Activated CD4-positive, alpha-beta T cell treated with anti-CD3 and anti-CD28 coated beads for 36 hours (primary cell): Measurements from ENCODE around the gene NR3C2. TPM values are rescaled to one million over a fixed set of nuclear protein-coding genes. Genes with fewer than 3 reads are reported as not detected.
"Not testable (repeated sequence)": the region's sequence is repeated elsewhere in the genome, so short reads cannot be mapped to it uniquely, and the experiment has no call there.

Experiments
- ATAC-seq: fragments of 200-7000 bp; cut with Tn5 transposase; one replicate; pipeline ENCODE4 v1.10.0; 2021; ENCODE audit warnings: mild to moderate bottlenecking, moderate library complexity
- CTCF ChIA-PET: fragments of 350-600 bp; sonication (Branson Sonifier 250); formaldehyde crosslinking; loops from one replicate; lab custom pipeline; 2021; ENCODE audit warnings: antibody characterized with exemption; lab: Charles Lee
- POLR2A ChIA-PET: fragments of 350-600 bp; sonication (Branson Sonifier 250); formaldehyde crosslinking; loops from one replicate; lab custom pipeline; 2021; ENCODE audit warnings: antibody characterized with exemption, inconsistent platforms; lab: Charles Lee
- DNase-seq: peaks from one replicate; pipeline ENCODE4 v3.0.0-alpha.2; 2020
- H3K27ac Mint-ChIP-seq: one replicate; pipeline ENCODE4 v1.8.0; 2021; ENCODE audit warnings: mixed read lengths
- H3K27me3 Mint-ChIP-seq: one replicate; pipeline ENCODE4 v1.8.0; 2021; ENCODE audit warnings: mixed read lengths
- H3K36me3 Mint-ChIP-seq: one replicate; pipeline ENCODE4 v1.8.0; 2021; ENCODE audit warnings: low read depth, mixed read lengths
- H3K4me1 Mint-ChIP-seq: one replicate; pipeline ENCODE4 v1.8.0; 2021; ENCODE audit warnings: mixed read lengths
- H3K4me3 Mint-ChIP-seq: one replicate; pipeline ENCODE4 v1.8.0; 2021; ENCODE audit warnings: mild to moderate bottlenecking, moderate library complexity, mixed read lengths
- H3K9me3 Mint-ChIP-seq: one replicate; pipeline ENCODE4 v1.8.0; 2021; ENCODE audit warnings: low read depth, mixed read lengths
- intact Hi-C, 2 experiments: fragments of 100-400 bp; cut with DNase I in 1 of 2; cut with micrococcal nuclease in 1 of 2; formaldehyde crosslinking; loops; one replicate each; pipeline versions ENCODE4 v1.14.2 to v1.15.1; 2022 to 2024; cut with DNase I, micrococcal nuclease
- total RNA-seq, 2 experiments: library from RNA; stranded (reverse); gene quantifications; one replicate each; pipeline ENCODE4 v1.2.3, GENCODE V29; 2021

The NR3C2 gene
- total RNA-seq, 2 experiments from 2014 or later = 3.7 to 5.8 TPM

DNA sequence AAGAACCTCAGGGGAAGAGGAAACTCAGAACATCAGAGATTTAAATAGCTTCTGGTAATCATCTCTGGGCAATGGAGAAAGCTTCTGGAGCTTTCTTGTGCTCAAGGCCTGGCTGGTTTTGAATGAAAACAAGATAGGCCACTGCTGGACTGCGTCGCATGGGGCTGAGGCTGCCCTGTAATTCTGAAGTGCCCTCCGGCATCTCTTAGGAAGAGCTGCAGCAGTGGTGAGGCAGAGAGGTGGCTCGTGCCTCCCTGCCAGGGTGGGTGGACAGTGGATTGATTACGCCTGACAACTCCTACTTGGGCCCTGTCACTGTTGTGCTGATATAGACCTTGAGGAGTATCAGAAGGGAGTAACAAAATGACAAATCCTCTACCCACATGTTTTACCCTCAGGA, 279.7 kb downstream of the NR3C2 start:
- ATAC-seq (no peak), DNase-seq (no peak)
- ChIA-PET CTCF (interaction anchor here (1.1 kb wide), 1 partner anchor 9 kb away, joined by 4 read pairs; no protein-coding TSS in a partner anchor), POLR2A (no interaction called here)
- intact Hi-C loops = no loop called here
- no peaks in the 10 kb centered on the region for H3K27me3 Mint-ChIP-seq
- no peak overlapping the region for H3K27ac Mint-ChIP-seq
- H3K4me3 Mint-ChIP-seq = no peak overlapping the region
- no peaks in the 10 kb centered on the region for H3K4me1 Mint-ChIP-seq
- no peaks in the 10 kb centered on the region for H3K36me3 Mint-ChIP-seq
- no peaks in the 10 kb centered on the region for H3K9me3 Mint-ChIP-seq

DNA sequence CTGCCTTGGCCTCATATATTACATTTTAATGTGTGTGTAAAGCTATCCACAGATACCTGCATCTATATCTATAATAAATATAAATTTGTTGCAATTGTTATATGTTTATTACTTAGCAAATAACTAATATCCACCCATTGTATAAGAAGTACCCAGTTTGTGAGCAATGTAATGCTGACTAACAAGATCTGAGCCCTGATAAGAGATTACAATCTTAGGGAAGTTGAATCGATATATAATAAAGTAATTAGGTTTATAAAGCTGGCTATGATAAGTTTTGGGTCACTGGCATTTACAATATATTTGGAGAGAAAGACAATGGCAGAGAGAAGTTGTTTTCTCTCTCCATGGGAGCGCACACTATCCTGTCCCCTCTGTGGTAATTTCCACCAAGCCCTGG, 280.6 kb downstream of the NR3C2 start:
- no peak for DNase-seq
- Mint-ChIP-seq H3K27me3 (no peaks in the 10 kb centered on the region), H3K9me3 (peaks cover 2% of the 10 kb centered on the region), H3K27ac (no peak overlapping the region), H3K4me1 (no peaks in the 10 kb centered on the region), H3K36me3 (peaks cover 2% of the 10 kb centered on the region), H3K4me3 (no peak overlapping the region)
- intact Hi-C loops = no loop called here
- ChIA-PET CTCF (interaction anchor here (1.1 kb wide), 1 partner anchor 10 kb away, joined by 4 read pairs; no protein-coding TSS in a partner anchor), POLR2A (no interaction called here)
- no peak for ATAC-seq

DNA sequence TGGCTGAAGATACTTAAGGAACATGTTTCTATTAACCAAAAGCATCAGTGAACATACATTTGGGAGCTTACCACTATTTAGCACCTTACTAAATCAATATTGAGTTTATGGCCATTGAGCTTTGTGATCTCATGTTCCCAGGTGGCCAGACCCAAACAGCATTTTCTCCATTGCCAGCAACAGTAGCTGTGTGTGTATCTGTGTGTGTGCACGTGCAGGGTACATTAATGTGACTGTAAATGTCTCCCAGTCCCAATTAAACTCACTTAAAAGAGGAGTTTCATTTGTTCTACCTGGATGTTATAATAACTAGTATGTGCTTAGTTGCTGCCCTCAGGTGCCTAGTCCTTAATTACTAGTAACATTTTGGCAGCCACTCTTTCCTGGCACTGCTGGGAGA, 282.4 kb downstream of the NR3C2 start:
- no peaks in the 10 kb centered on the region for H3K27me3 Mint-ChIP-seq
- DNase-seq = no peak
- intact Hi-C loops = no loop called here
- H3K4me1 Mint-ChIP-seq = no peaks in the 10 kb centered on the region
- no peak overlapping the region for H3K27ac Mint-ChIP-seq
- ChIA-PET POLR2A (no interaction called here), CTCF (interaction anchor here (0.8 kb wide), 1 partner anchor 89 kb away, joined by 3 read pairs; no protein-coding TSS in a partner anchor)
- H3K9me3 Mint-ChIP-seq = peaks cover 2% of the 10 kb centered on the region
- H3K4me3 Mint-ChIP-seq = no peak overlapping the region
- no peak for ATAC-seq
- peaks cover 5% of the 10 kb centered on the region for H3K36me3 Mint-ChIP-seq

DNA sequence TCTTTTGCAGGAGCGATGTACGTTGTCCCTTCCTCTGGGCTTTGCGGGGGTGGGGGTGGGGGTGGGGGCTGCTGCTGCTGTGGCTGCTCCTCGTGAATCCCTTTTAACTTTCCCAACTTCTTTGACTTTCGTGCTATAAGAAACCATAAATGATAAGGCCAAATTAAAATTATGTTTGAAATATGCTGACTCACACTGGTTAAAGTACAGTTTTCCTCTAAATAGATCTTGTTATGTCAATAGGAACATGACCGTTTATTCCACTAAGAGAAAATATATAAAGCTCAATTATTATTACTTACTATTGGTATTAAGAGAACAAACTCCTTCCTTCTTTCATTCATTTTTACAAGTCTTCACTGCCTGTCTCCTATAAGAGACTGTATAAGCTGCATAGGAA, 287.4 kb downstream of the NR3C2 start:
- Mint-ChIP-seq H3K4me1 (no peaks in the 10 kb centered on the region), H3K27ac (no peak overlapping the region), H3K36me3 (peaks cover 14% of the 10 kb centered on the region), H3K4me3 (no peak overlapping the region), H3K9me3 (peaks cover 2% of the 10 kb centered on the region), H3K27me3 (no peaks in the 10 kb centered on the region)
- no peak for ATAC-seq
- ChIA-PET POLR2A (no interaction called here), CTCF (no interaction called here)
- no peak for DNase-seq
- intact Hi-C loops = no loop called here

DNA sequence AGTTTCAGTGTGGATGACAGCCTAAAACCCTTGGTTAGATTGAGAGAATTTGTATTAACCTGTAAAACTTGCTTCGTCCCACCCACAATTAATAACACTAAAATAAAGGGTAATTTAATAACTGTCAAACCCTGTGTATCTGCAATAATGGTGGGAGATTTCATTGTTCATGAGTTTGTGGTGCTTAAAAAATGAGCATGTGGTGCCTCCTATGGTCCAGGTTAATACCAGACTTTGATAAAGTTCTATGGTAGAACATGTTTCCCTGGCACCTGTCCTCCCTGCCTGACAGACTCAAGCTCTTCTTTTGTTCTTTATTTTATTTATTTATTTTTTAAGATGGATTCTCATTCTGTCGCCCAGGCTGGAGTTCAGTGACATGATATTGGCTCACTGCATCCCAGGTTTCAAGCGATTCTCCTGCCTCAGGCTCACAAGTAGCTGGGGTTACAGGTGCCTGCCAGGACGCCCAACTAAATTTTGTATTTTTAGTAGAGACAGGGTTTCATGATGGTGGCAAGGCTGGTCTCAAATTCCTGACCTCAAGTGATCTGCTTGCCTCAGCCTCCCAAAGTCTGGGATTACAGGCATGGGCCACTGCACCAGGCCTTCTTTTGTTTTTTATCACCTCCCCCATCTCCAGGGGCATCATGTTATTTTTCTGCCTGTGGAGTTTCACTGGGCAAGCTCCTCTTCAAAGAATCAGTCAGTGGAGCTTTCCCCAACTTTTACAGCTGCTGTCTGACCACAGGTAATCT, 289.2 kb downstream of the NR3C2 start:
- Mint-ChIP-seq H3K4me3 (no peak overlapping the region), H3K4me1 (no peaks in the 10 kb centered on the region), H3K36me3 (peaks cover 17% of the 10 kb centered on the region), H3K9me3 (peaks cover 2% of the 10 kb centered on the region), H3K27me3 (no peaks in the 10 kb centered on the region), H3K27ac (no peak overlapping the region)
- ATAC-seq (no peak), DNase-seq (no peak)
- POLR2A ChIA-PET = no interaction called here
- intact Hi-C loops = no loop called here
- CTCF ChIA-PET = no interaction called here

DNA sequence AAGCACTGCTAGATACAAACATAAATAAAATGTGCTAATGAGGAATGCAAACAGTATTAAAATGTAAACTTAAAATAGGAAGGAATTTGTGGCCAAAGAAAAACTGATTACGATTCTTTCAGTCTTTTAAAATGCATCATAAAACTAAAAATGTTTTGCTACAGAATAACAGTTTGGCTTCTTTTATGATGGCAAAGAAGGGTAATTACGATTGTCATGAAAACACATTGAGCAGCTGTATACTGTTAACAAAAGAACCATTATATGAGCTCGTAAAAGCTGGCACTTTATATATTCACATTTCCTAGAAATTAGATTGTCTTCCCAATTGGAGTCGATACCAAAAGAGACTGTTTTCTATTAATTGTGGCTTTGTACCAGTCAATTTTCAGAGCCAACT, 290.4 kb downstream of the NR3C2 start:
- H3K27me3 Mint-ChIP-seq = no peaks in the 10 kb centered on the region
- CTCF ChIA-PET = no interaction called here
- H3K27ac Mint-ChIP-seq = no peak overlapping the region
- ATAC-seq (no peak), DNase-seq (no peak)
- peaks cover 15% of the 10 kb centered on the region for H3K36me3 Mint-ChIP-seq
- no peak overlapping the region for H3K4me3 Mint-ChIP-seq
- H3K4me1 Mint-ChIP-seq = no peaks in the 10 kb centered on the region
- intact Hi-C loops = no loop called here
- POLR2A ChIA-PET = no interaction called here
- no peaks in the 10 kb centered on the region for H3K9me3 Mint-ChIP-seq

DNA sequence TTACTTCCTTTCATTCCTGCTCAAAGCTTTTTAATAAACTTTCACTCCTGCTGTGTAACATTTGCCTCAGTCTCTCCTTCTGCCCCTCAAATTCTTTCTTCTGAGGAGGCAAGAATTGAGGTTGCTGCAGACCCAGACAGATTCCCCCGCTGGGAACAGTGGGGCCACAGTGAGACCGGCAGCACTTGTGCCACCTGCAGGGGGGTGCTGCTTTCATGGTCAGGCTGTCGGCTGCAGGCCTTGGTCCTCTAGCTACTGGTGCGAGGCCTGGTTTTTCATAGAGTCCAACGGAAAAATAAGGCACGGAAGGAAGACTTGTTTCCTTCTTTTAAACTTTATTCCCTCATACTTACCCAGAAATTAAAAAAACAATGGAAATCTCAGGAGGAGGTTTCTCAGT, 296.7 kb downstream of the NR3C2 start:
- H3K27me3 Mint-ChIP-seq = no peaks in the 10 kb centered on the region
- H3K4me1 Mint-ChIP-seq = no peaks in the 10 kb centered on the region
- intact Hi-C loops = no loop called here
- H3K36me3 Mint-ChIP-seq = peaks cover 15% of the 10 kb centered on the region
- no peak for ATAC-seq
- H3K9me3 Mint-ChIP-seq = no peaks in the 10 kb centered on the region
- ChIA-PET CTCF (no interaction called here), POLR2A (no interaction called here)
- no peak overlapping the region for H3K27ac Mint-ChIP-seq
- no peak for DNase-seq
- H3K4me3 Mint-ChIP-seq = no peak overlapping the region

DNA sequence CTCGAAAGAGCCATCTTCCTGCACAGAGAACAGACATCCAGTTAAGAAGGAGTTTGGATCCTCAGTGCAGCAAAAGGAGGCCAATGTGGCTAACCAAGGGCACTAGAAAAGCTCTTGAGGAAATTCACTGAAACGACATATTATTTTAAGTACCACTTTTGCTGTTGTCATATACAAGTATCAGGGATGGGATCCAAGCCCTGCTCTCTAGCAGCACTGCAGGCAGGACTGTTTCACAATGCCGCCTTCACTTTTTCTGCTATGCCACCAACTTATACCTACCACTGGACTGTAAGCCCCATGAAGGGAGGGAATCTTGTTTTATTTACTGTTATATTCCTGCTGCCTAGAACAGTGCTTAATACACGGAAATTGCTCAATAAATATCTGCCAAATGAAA, 299.0 kb downstream of the NR3C2 start:
- Mint-ChIP-seq H3K27me3 (no peaks in the 10 kb centered on the region), H3K27ac (no peak overlapping the region), H3K4me3 (no peak overlapping the region), H3K9me3 (no peaks in the 10 kb centered on the region), H3K36me3 (peaks cover 18% of the 10 kb centered on the region), H3K4me1 (no peaks in the 10 kb centered on the region)
- ATAC-seq (no peak), DNase-seq (no peak)
- ChIA-PET POLR2A (no interaction called here), CTCF (no interaction called here)
- intact Hi-C loops = no loop called here

DNA sequence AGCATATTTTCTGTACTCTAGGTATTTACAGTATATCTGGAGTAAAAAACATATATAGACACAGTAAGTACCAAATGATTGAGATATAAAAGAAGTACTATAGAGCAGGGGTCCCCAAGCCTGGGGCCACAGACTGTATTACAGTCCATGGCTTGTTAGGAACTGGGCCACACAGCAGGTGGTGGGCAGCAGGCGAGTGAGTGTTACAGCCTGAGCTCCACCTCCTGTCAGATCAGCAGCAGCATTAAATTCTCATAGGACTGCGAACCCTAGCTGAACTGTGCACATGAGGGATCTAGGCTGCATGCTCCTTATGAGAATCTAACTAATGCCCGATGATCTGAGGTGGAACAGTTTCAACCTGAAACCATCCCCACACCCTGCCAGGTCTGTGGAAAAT, 300.7 kb downstream of the NR3C2 start:
- H3K27me3 Mint-ChIP-seq = no peaks in the 10 kb centered on the region
- ATAC-seq = no peak
- H3K27ac Mint-ChIP-seq = no peak overlapping the region
- no peaks in the 10 kb centered on the region for H3K9me3 Mint-ChIP-seq
- intact Hi-C loops = no loop called here
- no peak overlapping the region for H3K4me3 Mint-ChIP-seq
- no peak for DNase-seq
- no peaks in the 10 kb centered on the region for H3K4me1 Mint-ChIP-seq
- ChIA-PET CTCF (no interaction called here), POLR2A (no interaction called here)
- H3K36me3 Mint-ChIP-seq = peaks cover 19% of the 10 kb centered on the region

DNA sequence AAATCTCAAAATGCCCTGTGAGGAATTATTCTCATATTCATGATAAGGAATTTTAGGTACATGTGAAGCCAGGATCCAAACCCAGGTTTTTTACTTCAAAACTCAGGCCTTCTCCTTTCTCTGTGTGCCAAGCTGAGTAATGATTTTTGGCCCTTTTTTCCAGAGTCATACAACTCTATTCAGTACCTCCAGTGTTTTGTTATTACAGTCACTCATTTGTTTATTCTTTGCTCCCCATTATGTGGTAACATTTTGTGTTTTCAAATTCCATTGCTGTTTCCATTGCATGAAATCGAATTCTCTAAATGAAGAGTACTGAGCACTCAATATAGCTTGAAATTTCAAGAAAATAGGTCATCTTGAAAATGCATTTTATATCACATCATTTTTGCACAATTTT, 315.4 kb downstream of the NR3C2 start:
- POLR2A ChIA-PET = no interaction called here
- ATAC-seq = no peak
- no peak for DNase-seq
- Mint-ChIP-seq H3K4me3 (no peak overlapping the region), H3K36me3 (peaks cover 33% of the 10 kb centered on the region), H3K27me3 (no peaks in the 10 kb centered on the region), H3K4me1 (no peaks in the 10 kb centered on the region), H3K27ac (no peak overlapping the region), H3K9me3 (peaks cover 26% of the 10 kb centered on the region)
- intact Hi-C loops = no loop called here
- CTCF ChIA-PET = no interaction called here

DNA sequence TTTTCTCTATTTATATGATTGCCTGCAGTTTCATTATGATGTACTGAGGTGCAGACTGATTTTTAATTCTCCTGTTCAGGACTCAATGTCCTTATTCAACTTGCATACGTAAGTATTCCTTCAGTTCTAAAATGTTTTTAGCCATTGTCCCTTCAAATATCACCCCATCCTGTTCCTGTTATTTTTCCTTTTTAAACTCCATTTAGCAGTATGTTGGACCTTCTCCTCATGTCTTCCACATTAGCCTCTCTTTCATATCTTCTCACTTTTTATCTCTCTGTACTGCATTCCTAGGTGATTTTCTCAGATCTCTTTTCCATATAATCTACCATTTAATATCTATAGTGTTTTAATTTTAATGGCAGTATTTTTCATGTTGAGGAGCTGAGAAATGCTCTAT, 317.7 kb downstream of the NR3C2 start:
- ChIA-PET CTCF (no interaction called here), POLR2A (no interaction called here)
- H3K4me1 Mint-ChIP-seq = no peaks in the 10 kb centered on the region
- H3K36me3 Mint-ChIP-seq = peaks cover 32% of the 10 kb centered on the region
- intact Hi-C loops = no loop called here
- ATAC-seq (no peak), DNase-seq (no peak)
- no peak overlapping the region for H3K27ac Mint-ChIP-seq
- no peaks in the 10 kb centered on the region for H3K27me3 Mint-ChIP-seq
- H3K9me3 Mint-ChIP-seq = peaks cover 26% of the 10 kb centered on the region
- no peak overlapping the region for H3K4me3 Mint-ChIP-seq

DNA sequence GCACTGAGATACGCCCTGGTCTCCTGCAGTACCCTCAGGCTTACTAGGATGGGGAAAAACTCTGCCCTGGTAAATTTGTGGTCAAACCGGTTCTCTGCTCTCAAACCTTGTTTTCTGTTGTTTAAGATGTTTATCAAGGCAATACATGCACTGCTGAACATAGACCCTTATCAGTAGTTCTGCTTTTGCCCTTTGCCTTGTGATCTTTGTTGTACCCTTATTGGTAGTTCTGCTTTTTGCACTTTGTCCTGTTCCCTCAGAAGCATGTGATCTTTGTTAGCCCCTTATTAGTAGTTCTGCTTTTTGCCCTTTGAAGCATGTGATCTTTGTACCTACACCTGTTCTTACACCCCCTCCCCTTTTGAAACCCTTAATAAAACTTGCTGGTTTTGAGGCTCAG, 319.1 kb downstream of the NR3C2 start:
- CTCF ChIA-PET, H3K27ac Mint-ChIP-seq, H3K4me3 Mint-ChIP-seq, intact Hi-C loops, H3K27me3 Mint-ChIP-seq, DNase-seq, H3K4me1 Mint-ChIP-seq, ATAC-seq, POLR2A ChIA-PET: not testable (repeated sequence)
- Mint-ChIP-seq H3K36me3 (peaks cover 38% of the 10 kb centered on the region), H3K9me3 (peaks cover 26% of the 10 kb centered on the region)
